NCI-H748 treated with DMSO at 0.1 percent for 48 hours (cell line): ENCODE measurements around the gene SMPD1.
"Not testable (repeated sequence)": the region's sequence is repeated elsewhere in the genome, so short reads cannot be mapped to it uniquely, and the experiment has no call there.

Source experiments
- DNase-seq: peaks from one replicate; lab custom pipeline; 2025; lab: John Stamatoyannopoulos, UW

SMPD1 gene

DNA sequence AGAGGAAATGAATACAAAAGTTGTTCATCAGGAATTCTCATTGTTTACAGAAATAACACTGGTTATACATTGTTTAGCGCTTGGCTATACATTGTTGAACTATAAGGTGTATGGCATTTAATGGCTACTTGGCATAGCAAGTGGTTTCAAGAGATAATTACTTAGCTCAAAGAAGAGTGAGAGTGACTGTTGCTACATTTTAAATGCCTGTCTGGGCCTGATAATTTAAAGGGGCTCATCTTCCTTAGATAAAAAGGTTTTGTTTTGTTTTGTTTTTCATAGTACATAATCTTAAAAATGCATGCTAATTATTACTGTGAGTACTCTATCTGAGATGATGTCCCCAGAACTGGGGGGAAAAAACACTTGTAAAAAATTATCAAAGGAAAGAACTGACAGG, 1.5 kb upstream of the SMPD1 start:
- no peak for DNase-seq

DNA sequence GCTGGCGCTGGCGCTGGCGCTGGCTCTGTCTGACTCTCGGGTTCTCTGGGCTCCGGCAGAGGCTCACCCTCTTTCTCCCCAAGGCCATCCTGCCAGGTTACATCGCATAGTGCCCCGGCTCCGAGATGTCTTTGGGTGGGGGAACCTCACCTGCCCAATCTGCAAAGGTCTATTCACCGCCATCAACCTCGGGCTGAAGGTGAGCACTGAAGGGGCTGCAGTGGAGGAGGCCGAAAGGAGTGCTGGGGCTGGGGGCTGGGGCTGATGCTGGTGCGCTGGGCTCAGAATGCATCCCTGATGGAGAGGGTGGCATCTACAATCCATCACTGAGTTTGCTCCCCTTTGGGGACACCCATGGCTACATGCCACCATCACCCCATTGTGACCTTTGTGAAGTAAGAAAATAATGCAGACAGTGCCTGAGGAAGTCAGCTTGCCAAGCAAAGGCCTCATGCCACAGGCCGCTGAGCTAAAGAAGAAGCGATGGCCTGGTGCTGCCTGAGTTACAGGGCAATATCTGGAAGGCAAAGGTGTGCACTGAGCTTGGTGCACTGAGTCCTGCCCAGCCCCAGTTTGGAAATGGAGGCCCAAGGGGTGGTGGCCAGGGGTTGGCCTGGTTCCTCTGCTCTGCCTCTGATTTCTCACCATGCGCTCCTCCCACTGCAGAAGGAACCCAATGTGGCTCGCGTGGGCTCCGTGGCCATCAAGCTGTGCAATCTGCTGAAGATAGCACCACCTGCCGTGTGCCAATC, 620 bp downstream of the SMPD1 start:
- DNase-seq: no peak

- no peak for DNase-seq
Measured at GRCh38 chr11:6391537-6392134, 1.4 kb downstream of the SMPD1 start.

DNA sequence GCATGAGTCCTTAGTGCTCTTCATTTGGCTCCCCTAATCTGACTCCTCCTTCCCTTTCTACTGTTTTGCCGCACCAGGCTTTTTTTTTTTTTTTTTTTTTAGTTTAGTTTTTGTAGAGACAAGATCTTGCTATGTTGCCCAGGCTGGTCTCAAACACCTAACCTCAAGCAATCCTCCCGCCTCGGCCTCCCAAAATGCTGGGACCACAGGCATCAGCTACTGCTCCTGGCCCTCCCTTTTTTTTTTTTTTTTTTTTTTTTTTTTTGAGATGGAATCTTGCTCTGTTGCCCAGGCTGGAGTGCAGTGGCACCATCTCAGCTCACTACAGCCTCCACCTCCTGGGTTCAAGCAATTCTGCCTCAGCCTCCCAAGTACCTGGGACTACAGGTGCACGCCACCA, 2.0 kb downstream of the SMPD1 start:
- DNase-seq: not testable (repeated sequence)

DNA sequence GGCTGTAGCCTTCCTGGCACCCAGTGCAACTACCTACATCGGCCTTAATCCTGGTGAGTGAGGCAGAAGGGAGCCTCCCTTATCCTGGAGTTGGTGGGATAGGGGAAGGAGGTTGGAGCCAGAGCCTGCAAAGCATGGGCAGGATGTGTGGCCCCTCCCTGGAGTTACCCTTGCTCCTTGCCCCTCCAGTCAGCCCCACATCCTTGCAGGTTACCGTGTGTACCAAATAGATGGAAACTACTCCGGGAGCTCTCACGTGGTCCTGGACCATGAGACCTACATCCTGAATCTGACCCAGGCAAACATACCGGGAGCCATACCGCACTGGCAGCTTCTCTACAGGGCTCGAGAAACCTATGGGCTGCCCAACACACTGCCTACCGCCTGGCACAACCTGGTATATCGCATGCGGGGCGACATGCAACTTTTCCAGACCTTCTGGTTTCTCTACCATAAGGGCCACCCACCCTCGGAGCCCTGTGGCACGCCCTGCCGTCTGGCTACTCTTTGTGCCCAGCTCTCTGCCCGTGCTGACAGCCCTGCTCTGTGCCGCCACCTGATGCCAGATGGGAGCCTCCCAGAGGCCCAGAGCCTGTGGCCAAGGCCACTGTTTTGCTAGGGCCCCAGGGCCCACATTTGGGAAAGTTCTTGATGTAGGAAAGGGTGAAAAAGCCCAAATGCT, 3.9 kb downstream of the SMPD1 start:
- DNase-seq: no peak

DNA sequence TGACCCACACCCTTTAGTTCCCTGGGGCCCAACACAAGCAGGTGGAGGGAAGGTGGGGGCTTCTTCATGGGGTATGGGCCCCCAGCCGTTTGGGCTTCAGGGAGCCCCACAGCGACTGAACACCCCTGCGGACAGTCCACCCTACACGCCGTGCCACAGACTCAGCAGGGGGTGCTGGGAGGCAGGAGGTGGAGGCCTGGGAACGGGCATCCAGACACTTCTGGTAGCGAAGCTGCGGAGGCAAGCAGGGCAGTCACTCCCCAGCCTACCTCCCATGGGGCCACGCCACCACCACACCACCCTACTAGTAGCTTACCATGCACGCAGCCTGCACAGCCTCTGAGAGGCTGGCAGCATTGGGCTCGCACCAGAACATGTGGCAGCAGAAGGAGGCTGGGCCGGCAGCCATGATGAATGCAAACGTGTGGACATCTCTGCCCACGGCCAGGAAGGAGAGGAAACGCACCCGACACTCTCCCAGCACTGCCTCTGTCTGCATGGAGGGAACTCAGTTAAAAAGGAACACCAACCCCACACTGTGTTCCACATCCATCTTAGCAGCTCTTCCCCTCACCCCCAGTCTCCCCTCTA, 5.3 kb downstream of the SMPD1 start:
- DNase-seq: no peak

GRCh38 chr11:6397156-6397555, 6.9 kb downstream of the SMPD1 start:
- DNase-seq: no peak

DNA sequence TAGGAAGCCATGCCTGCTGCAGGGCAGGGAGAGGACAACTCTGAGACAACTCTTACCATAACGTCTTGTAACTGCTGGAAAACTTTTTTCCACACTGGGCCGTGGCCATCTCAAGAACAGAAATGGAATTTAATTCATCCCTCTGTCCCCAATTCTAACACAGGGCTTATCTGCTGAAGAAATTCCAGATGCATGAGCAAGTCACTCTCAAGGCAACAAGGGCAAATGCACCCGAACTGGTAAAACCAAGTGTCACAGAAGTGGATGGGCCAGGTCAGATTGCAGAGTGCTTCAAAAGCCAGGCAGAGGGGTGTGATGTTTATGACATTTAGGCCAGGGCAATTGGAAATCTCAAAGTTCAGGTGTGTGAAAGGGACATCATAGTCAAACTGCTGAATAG, 7.4 kb downstream of the SMPD1 start:
- DNase-seq: no peak

- no peak for DNase-seq
Measured at GRCh38 chr11:6400431-6401345, 10.4 kb downstream of the SMPD1 start.

DNA sequence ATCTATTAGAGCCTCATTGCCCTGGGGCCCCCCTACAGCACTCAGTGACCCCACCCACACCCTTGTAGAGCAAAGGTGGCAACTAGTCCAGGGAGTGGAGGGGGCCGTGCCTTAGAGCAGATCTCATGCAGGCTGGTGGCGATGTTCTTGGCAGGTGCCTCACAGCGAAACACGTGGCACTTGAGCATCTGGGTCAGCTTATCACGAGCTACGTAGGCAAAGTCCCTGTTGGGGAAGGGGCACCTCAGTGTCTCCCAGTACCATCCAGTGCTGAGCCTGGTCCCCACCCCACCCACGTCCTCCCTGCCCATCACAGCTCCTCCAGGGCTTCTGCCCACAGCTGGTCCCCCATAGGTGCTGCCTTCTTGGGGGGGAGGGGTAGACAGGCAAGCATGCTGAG, 11.2 kb downstream of the SMPD1 start:
- DNase-seq: no peak

GRCh38 chr11:6402061-6402470, 11.8 kb downstream of the SMPD1 start:
- DNase-seq: no peak

DNA sequence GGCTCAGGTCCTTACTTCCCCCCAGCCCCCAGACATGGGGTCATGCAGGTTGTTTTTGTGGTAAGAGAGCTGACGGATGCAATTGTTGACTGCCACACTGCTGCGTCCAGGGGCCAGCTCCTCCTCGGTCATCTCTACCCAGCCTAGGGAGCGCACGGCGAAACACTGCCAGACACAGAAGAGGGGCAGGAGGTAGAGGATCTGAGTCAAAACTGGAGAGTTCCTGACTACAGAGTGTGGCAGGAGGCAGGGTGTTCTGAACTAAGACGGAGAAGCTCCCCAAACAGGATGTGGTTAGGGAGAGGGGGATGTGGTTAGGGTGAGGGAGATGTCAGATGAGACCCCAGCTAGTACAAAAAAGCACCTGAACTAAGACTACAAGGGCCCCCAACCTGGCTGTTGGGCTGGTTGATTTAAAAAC, 12.3 kb downstream of the SMPD1 start:
- no peak for DNase-seq

DNA sequence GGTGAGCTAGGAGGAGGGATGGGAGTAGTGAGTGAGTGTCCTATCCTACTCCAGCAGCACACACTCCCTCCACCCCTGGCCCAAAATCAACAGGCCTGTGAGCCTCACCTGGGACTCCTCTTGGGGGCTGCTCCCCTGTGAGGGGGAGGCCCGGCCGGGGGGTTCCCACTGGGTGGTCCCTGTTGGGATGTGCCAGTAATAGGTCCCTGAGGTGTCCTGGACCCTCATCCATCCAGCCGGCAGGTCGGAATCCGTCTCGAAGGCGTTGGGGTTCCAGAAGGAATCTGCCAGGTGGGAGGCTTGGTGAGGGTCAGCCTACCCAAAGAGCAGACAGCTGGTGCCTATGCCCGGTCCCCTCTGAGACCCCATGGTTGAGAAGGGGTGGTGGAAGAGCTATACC, 13.3 kb downstream of the SMPD1 start:
- DNase-seq: no peak

- no peak for DNase-seq
Measured at GRCh38 chr11:6404342-6405051, 14.2 kb downstream of the SMPD1 start.

DNA sequence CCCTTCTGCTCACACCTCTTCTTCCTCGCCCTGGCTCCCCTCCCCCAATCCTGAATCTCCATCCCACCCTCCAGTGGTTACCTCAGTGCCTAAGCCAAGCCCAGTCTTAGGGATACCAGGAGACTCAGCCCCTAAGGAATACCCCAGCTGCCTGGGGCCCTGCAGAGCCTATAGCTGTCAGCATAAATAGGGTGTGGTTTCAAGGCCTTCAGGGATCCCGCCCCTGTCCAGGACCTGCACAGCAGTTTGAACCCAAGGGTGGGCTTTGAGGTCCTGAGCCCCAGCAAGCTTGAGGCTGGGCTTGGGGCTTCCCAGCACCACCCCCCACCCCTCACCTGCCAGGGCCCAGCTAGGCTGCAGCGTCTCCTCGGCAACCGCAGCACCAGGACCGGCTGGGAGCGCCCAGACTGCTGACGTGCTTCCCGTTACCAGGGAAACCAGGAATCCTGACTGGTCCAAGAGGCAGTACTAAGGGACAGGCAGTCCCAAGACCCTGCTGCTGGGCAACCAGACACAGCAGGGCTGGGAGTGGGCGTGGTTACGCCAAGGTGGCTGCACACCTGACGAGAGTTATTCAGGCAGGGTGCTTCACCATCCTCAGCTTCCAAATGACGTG, 14.9 kb downstream of the SMPD1 start:
- DNase-seq: peak; percentile 91

- no peak for DNase-seq
Measured at GRCh38 chr11:6405846-6406245, 15.6 kb downstream of the SMPD1 start.

- DNase-seq: no peak
Measured at GRCh38 chr11:6406370-6406769, 16.1 kb downstream of the SMPD1 start.

DNA sequence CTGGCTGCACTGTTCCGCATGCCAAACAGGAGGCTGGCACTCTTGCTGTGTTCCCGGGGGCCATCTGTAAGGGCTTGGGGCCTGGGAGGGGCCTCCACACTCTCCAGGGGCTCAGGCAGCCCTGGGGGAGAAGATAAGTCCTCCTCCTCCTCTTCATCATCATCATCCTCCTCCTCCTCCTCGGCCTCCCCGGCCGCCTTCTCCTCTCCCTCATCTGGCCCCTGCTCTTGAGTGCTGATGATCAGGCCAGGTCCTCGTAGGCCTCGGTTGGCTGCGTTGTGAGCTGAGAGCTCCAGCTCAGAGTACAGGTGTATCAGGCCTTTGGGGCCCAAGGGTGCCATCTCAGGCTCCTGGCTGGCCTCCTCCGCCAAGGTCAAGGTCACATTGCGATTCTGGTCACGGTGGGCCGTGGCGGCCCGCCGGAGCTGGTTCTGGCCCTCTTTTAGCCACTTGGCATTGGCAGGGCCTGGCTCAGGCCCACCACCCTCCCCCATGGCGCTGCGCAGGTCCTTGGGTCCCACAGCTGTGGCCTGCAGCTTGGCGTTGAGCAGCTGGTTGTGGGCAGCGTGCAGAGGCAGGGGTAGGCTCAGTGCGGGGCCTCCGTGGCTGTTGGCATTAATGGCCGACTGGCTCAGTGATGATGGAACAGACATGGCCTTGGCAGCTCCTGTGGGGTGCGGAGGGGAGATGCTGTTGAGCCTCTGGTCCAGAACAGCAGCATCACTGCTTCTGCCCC, 20.6 kb downstream of the SMPD1 start:
- no peak for DNase-seq

DNA sequence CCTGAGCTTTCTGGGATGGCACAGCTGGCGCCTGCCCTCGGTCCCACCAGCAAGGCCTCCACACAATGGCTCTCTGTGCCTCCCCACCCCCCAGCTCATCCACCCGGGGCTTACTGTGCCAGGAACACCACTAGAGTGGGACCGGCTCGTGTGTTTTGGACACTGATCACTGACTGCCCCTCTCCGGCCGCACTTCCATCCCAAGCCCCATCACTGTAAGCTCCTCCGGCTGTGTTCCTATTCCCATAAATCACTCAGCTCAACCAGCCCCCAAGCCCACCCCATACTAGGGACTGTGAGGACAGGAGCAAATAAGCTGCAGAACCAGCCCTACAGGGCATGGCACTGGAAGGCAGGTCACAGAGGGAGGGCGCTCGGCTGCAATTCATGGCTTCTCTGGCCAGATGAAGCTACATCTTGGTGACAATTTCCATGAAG, 21.3 kb downstream of the SMPD1 start:
- DNase-seq: no peak

DNA sequence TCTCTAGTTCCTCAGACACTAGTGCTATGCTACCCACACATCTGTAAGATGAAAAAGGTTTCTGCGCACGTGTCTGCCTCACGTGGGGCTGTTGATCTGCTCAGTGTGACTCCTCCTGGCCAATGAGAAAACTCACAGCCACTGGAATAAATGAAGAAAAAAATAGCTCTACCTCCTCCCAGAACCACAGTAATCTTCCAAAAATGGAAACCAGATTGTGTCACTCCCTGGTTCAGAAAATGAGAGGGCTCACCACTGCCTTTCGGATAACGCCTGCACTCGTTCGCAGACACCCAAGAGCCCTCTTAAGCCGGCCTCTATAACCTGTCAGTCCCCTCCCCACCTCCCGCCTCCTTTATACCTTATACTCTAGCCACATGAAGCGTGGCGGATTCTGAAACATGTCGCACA, 23.5 kb downstream of the SMPD1 start:
- no peak for DNase-seq
